Kidney epithelial cell (primary cell): ENCODE data around the gene GPR146. TPM values are rescaled to one million over a fixed set of nuclear protein-coding genes. Genes with fewer than 3 reads are reported as not detected.
"Not testable (repeated sequence)": the region's sequence is repeated elsewhere in the genome, so short reads cannot be mapped to it uniquely, and the experiment has no call there.

Experiments used
- DNase-seq: peaks from one replicate; pipeline ENCODE4 v3.0.0-alpha.2; 2010; ENCODE audit warnings: low read depth
- H3K27me3 ChIP-seq: 2 replicates; pipeline ENCODE4 v1.6.0; 2011; ENCODE audit warnings: low read length; ENCODE audit not compliant: control insufficient read depth, insufficient read depth
- H3K36me3 ChIP-seq: 2 replicates; pipeline ENCODE4 v1.5.1; 2011; ENCODE audit warnings: low read length; ENCODE audit not compliant: control insufficient read depth, insufficient read depth
- H3K4me3 ChIP-seq: 2 replicates; pipeline ENCODE4 v1.5.1; 2011; ENCODE audit warnings: low read depth, mild to moderate bottlenecking, control low read depth, low read length
- CTCF ChIP-seq: IDR thresholded peaks from 2 replicates; pipeline ENCODE4 v1.5.1; 2011; ENCODE audit warnings: mild to moderate bottlenecking, moderate library complexity, low read length, control low read depth, inconsistent platforms; ENCODE audit not compliant: insufficient read depth, poor library complexity, severe bottlenecking
- total RNA-seq: library from RNA; depleted of rRNA; stranded (reverse); fragments of >200 nt; gene quantifications from 2 replicates; pipeline ENCODE4 v1.2.3, GENCODE V29; 2015

GPR146 gene
- total RNA-seq, 1 donor from 2014 or later: 0.21 TPM

- peaks cover 1% of the 10 kb centered on the region for H3K27me3 ChIP-seq
- no peak for DNase-seq
- no peak overlapping the region for H3K4me3 ChIP-seq
- TF ChIP-seq CTCF: no peak
- H3K36me3 ChIP-seq: no peaks in the 10 kb centered on the region
Observed at GRCh38 chr7:1070544-1071011, 26.2 kb downstream of the GPR146 start.

GRCh38 chr7:1071731-1072254 lies 27.4 kb downstream of the GPR146 start:
- H3K27me3 ChIP-seq: no peaks in the 10 kb centered on the region
- DNase-seq: no peak
- TF ChIP-seq CTCF: no peak

GRCh38 chr7:1073142-1073977 lies 29.0 kb downstream of the GPR146 start:
- Histone ChIP-seq H3K27me3 (no peaks in the 10 kb centered on the region), H3K4me3 (no peak overlapping the region), H3K36me3 (no peaks in the 10 kb centered on the region)
- no peak for DNase-seq
- no peak for TF ChIP-seq CTCF

More at GRCh38 chr7:1071731-1072254, 27.4 kb downstream of the GPR146 start:
- no peaks in the 10 kb centered on the region for H3K36me3 ChIP-seq
- no peak overlapping the region for H3K4me3 ChIP-seq

- H3K27me3 ChIP-seq, DNase-seq, H3K4me3 ChIP-seq, H3K36me3 ChIP-seq: not testable (repeated sequence)
Observed at GRCh38 chr7:1074018-1074417, 29.7 kb downstream of the GPR146 start.

- no peak for DNase-seq
- Histone ChIP-seq H3K27me3 (no peaks in the 10 kb centered on the region), H3K4me3 (no peak overlapping the region), H3K36me3 (no peaks in the 10 kb centered on the region)
- no peak for TF ChIP-seq CTCF
Observed at GRCh38 chr7:1074593-1075431, 30.5 kb downstream of the GPR146 start.
